Trophoblast cell (in vitro differentiated cells and primary cell): ENCODE measurements around the gene MXRA7.

Source experiments
- DNase-seq, 2 donors: peaks; one replicate each; pipeline ENCODE4 v3.0.0-alpha.2; 2016
- H2AFZ ChIP-seq: 2 replicates; pipeline ENCODE4 v1.6.1; 2013; ENCODE audit warnings: low read length, moderate library complexity, mild to moderate bottlenecking; ENCODE audit not compliant: insufficient read depth, poor library complexity
- H2AK5ac ChIP-seq: 2 replicates; pipeline ENCODE4 v1.6.1; 2013; ENCODE audit warnings: mild to moderate bottlenecking, low read length
- H2BK120ac ChIP-seq: 2 replicates; pipeline ENCODE4 v1.6.1; 2013; ENCODE audit warnings: low read length, mild to moderate bottlenecking, moderate library complexity; ENCODE audit not compliant: insufficient read depth, poor library complexity
- H2BK12ac ChIP-seq: 2 replicates; pipeline ENCODE4 v1.6.1; 2013; ENCODE audit warnings: mild to moderate bottlenecking, low read length, moderate library complexity
- H2BK5ac ChIP-seq: 2 replicates; pipeline ENCODE4 v1.6.1; 2013; ENCODE audit warnings: low read length, low read depth, moderate library complexity, mild to moderate bottlenecking; ENCODE audit not compliant: poor library complexity
- H3K14ac ChIP-seq: 2 replicates; pipeline ENCODE4 v1.6.1; 2013; ENCODE audit warnings: mild to moderate bottlenecking, low read length
- H3K18ac ChIP-seq: 2 replicates; pipeline ENCODE4 v1.6.1; 2013; ENCODE audit warnings: mild to moderate bottlenecking, low read length
- H3K23ac ChIP-seq: 2 replicates; pipeline ENCODE4 v1.6.1; 2013; ENCODE audit warnings: low read length
- H3K27ac ChIP-seq: 2 replicates; pipeline ENCODE4 v1.5.1; 2013; ENCODE audit warnings: low read depth, mild to moderate bottlenecking, inconsistent platforms, low read length, moderate library complexity
- H3K27me3 ChIP-seq: 2 replicates; pipeline ENCODE4 v1.6.1; 2013; ENCODE audit warnings: inconsistent platforms, mild to moderate bottlenecking, low read length, moderate library complexity; ENCODE audit not compliant: insufficient read depth
- H3K36me3 ChIP-seq, 2 experiments: 1 replicate in 1 of 2; 2 replicates in 1 of 2; pipeline ENCODE4 v1.6.1; 2013; ENCODE audit warnings: low read length in 2 of 2, mild to moderate bottlenecking in 2 of 2, moderate library complexity in 1 of 2; ENCODE audit not compliant: insufficient read depth in 2 of 2, control insufficient read depth in 1 of 2
- H3K4ac ChIP-seq: 2 replicates; pipeline ENCODE4 v1.6.1; 2013; ENCODE audit warnings: low read depth, mild to moderate bottlenecking, low read length, moderate library complexity
- H3K4me1 ChIP-seq, 2 experiments: 1 replicate in 1 of 2; 2 replicates in 1 of 2; pipeline ENCODE4 v1.6.1; 2013; ENCODE audit warnings: low read length in 2 of 2, mild to moderate bottlenecking in 2 of 2, moderate library complexity in 1 of 2; ENCODE audit not compliant: insufficient read depth in 2 of 2, control insufficient read depth in 1 of 2
- H3K4me2 ChIP-seq: 2 replicates; pipeline ENCODE4 v1.6.1; 2013; ENCODE audit warnings: inconsistent platforms, mild to moderate bottlenecking, low read length, moderate library complexity
- H3K4me3 ChIP-seq: 2 replicates; pipeline ENCODE4 v1.5.1; 2013; ENCODE audit warnings: mild to moderate bottlenecking, low read depth, low read length, inconsistent platforms
- H3K79me1 ChIP-seq: one replicate; pipeline ENCODE4 v1.6.1; 2013; ENCODE audit warnings: low read length
- H3K79me2 ChIP-seq: 2 replicates; pipeline ENCODE4 v1.6.1; 2013; ENCODE audit warnings: low read length, mild to moderate bottlenecking; ENCODE audit not compliant: control insufficient read depth, insufficient read depth, poor library complexity
- H3K9ac ChIP-seq: 2 replicates; pipeline ENCODE4 v1.6.1; 2013; ENCODE audit warnings: mild to moderate bottlenecking, low read length
- H3K9me3 ChIP-seq: 2 replicates; pipeline ENCODE4 v1.6.1; 2013; ENCODE audit warnings: low read depth, mild to moderate bottlenecking, control low read depth, inconsistent platforms, low read length; ENCODE audit not compliant: insufficient read depth
- H4K12ac ChIP-seq: 2 replicates; pipeline ENCODE4 v1.6.1; 2013; ENCODE audit warnings: low read depth, mild to moderate bottlenecking, low read length, moderate library complexity
- H4K8ac ChIP-seq: 2 replicates; pipeline ENCODE4 v1.6.1; 2013; ENCODE audit warnings: low read depth, mild to moderate bottlenecking, low read length, moderate library complexity
- H4K91ac ChIP-seq: one replicate; pipeline ENCODE4 v1.6.1; 2013; ENCODE audit warnings: low read depth, mild to moderate bottlenecking, low read length, moderate library complexity
- WGBS: extraction: QIAGEN DNeasy Blood & Tissue Kit; methylation state at CpG from one replicate; pipeline ENCODE4 v1.1.7; 2013; ENCODE audit warnings: missing lambda C conversion rate; ENCODE audit not compliant: insufficient read length, insufficient coverage; ENCODE audit errors: extremely low coverage; 5-methylcytosine and 5-hydroxymethylcytosine counted together

Gene MXRA7

GRCh38 chr17:76709077-76709950, 1.5 kb downstream of the MXRA7 start:
- Histone ChIP-seq H3K79me2 (peaks cover 6% of the 10 kb centered on the region), H2BK5ac (peak overlapping the region; percentile 52), H3K4ac (peak overlapping the region; percentile 5), H3K4me1 (peaks cover 20 to 26% of the 10 kb centered on the region in 2 experiments), H2BK12ac (peak overlapping the region; percentile 20), H3K14ac (peak overlapping the region; percentile 10), H3K27me3 (no peaks in the 10 kb centered on the region), H3K27ac (peak overlapping the region; percentile 52), H3K9ac (peak overlapping the region; percentile 59), H2AK5ac (no peak overlapping the region), H3K9me3 (no peaks in the 10 kb centered on the region), H4K12ac (no peak overlapping the region), H3K23ac (no peak overlapping the region), H3K18ac (peak overlapping the region; percentile 6), H4K8ac (peak overlapping the region; percentile 4), H3K36me3 (peaks cover 4% of the 10 kb centered on the region in 2 experiments), H3K4me2 (peak overlapping the region; percentile 63), H3K79me1 (peaks cover 10% of the 10 kb centered on the region), H2BK120ac (peak overlapping the region; percentile 61), H4K91ac (peak overlapping the region; percentile 17), H2AFZ (no peak overlapping the region), H3K4me3 (peak overlapping the region; percentile 77)
- no CpG with 5 or more reads among the region's 29 CpGs for WGBS
- DNase-seq, result peak; percentile 59 to 72

GRCh38 chr17:76707985-76708807, 2.6 kb downstream of the MXRA7 start:
- Histone ChIP-seq H2BK120ac (no peak overlapping the region), H4K8ac (no peak overlapping the region), H3K4me1 (peaks cover 20 to 26% of the 10 kb centered on the region in 2 experiments), H4K12ac (no peak overlapping the region), H2BK12ac (no peak overlapping the region), H3K27ac (no peak overlapping the region), H3K27me3 (no peaks in the 10 kb centered on the region), H3K79me2 (peaks cover 6% of the 10 kb centered on the region), H3K4ac (no peak overlapping the region), H3K36me3 (no peaks in the 10 kb centered on the region), H3K9me3 (no peaks in the 10 kb centered on the region), H3K23ac (no peak overlapping the region), H3K4me2 (peak overlapping the region; percentile 63), H3K4me3 (no peak overlapping the region), H3K18ac (peak overlapping the region; percentile 38), H4K91ac (no peak overlapping the region), H3K79me1 (peaks cover 10% of the 10 kb centered on the region), H3K9ac (no peak overlapping the region), H2BK5ac (no peak overlapping the region), H3K14ac (no peak overlapping the region), H2AFZ (no peak overlapping the region), H2AK5ac (no peak overlapping the region)
- DNase-seq, result no peak
- WGBS, result no CpG with 5 or more reads among the region's 14 CpGs

GRCh38 chr17:76706817-76707216, 3.9 kb downstream of the MXRA7 start:
- no peaks in the 10 kb centered on the region for H3K36me3 ChIP-seq
- no peak overlapping the region for H3K4ac ChIP-seq
- no CpG with 5 or more reads among the region's 3 CpGs for WGBS

DNA sequence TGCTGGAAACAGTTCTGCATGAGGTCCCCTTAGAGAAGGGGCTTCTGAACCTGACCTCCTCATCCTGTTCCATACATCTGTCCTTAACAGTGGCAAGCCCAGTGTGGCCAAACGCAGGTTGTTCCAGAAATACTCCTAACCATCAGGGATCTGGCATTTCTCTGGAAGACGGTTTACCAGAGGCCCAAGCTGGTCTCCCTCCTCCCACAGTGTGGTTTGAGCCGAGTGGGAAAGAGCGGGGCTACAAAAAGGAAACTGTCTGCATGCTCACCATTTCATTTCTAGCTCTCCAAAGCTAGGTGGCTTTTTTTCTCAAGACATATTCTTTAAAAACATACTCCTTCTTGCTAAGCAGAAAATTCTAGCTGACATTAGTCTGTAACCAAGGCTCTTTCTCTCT, 6.0 kb downstream of the MXRA7 start:
- WGBS, result no CpG with 5 or more reads among the region's 4 CpGs
- Histone ChIP-seq H2BK5ac (no peak overlapping the region), H3K18ac (no peak overlapping the region), H4K8ac (no peak overlapping the region), H3K4ac (no peak overlapping the region), H2BK120ac (no peak overlapping the region), H3K23ac (no peak overlapping the region), H3K4me2 (no peak overlapping the region), H3K79me2 (peaks cover 2% of the 10 kb centered on the region), H2AFZ (no peak overlapping the region), H4K12ac (no peak overlapping the region), H3K36me3 (no peaks in the 10 kb centered on the region), H3K4me1 (peaks cover 24 to 30% of the 10 kb centered on the region in 2 experiments), H2BK12ac (no peak overlapping the region), H4K91ac (no peak overlapping the region), H3K27ac (no peak overlapping the region), H3K14ac (no peak overlapping the region), H3K4me3 (no peak overlapping the region), H3K9ac (no peak overlapping the region), H3K27me3 (no peaks in the 10 kb centered on the region), H2AK5ac (no peak overlapping the region), H3K79me1 (peaks cover 4% of the 10 kb centered on the region), H3K9me3 (no peaks in the 10 kb centered on the region)
- no peak for DNase-seq

More at GRCh38 chr17:76706817-76707216, 3.9 kb downstream of the MXRA7 start:
- no peak overlapping the region for H3K14ac ChIP-seq
- H3K23ac ChIP-seq, result no peak overlapping the region
- no peak overlapping the region for H3K4me2 ChIP-seq
- no peak overlapping the region for H2AK5ac ChIP-seq
- no peak overlapping the region for H4K12ac ChIP-seq
- no peak overlapping the region for H2BK5ac ChIP-seq
- H2AFZ ChIP-seq, result no peak overlapping the region
- no peak overlapping the region for H3K4me3 ChIP-seq
- H4K91ac ChIP-seq, result no peak overlapping the region
- no peak overlapping the region for H3K27ac ChIP-seq
- DNase-seq, result peak; percentile 61 to 84
- H3K79me1 ChIP-seq, result peaks cover 10% of the 10 kb centered on the region
- H3K4me1 ChIP-seq, result peaks cover 20 to 26% of the 10 kb centered on the region in 2 experiments
- H2BK120ac ChIP-seq, result no peak overlapping the region
- no peak overlapping the region for H2BK12ac ChIP-seq
- H3K18ac ChIP-seq, result no peak overlapping the region
- no peak overlapping the region for H3K9ac ChIP-seq
- no peaks in the 10 kb centered on the region for H3K27me3 ChIP-seq
- H4K8ac ChIP-seq, result no peak overlapping the region
- peaks cover 6% of the 10 kb centered on the region for H3K79me2 ChIP-seq
- no peaks in the 10 kb centered on the region for H3K9me3 ChIP-seq
